Measurements from ENCODE around the gene GRPEL1.

GRPEL1 gene

DNA sequence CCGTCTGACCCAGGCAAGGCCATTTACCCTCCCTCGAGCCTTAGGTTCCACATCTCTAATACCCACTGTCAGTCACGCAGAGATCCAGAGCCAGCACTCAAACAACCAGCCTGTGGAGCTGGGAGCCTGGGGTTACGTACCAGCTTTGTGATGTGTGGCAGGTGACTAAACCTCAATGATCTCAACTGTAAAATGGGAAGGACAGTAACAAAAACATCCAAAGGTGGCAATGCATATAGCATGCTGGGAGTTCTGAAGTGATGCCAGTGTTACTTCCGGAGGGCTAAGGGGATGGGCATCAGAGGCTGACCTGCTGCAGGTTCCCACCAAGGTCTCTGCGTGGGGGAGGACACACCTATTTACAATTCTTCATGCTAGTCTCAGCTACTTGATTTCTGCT, 6.0 kb downstream of the GRPEL1 start:
- no peak for DNase-seq

DNA sequence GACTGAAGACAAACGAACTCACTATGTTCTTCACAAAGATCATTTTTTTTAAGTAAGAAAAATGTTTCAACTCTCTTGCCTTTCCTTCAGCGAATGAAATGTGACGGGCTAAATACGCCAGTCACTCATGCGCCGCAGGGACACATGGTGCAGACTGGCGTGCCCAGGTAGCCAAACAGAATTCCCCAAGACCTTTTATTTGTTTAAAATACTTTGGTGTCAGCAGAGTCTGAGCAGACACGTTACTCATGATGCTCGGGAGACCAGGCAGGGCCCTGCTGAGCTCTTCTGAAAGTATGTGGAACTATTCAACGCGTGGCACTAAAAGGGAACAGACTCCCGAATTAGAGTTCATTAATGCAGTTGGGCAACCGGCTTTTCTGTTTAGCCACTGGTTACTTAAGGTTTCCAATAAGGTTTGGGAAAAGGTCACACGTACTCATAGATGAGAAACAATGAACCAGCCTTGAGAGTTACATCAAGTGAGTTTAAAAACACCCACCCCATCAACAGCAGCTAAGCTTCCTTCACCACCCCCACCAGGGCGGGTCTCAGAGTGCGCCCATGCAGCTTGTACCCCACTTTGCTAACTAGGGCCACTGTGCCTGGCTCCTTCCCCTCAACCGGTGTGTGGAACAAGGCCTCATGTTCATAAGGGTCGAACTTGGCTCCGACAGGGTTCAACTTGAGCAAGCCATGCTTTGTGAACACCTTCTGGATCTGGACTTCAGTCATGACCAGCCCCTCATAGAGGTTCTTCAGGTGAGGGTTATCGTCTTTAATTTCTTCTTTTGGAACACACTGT, 7.3 kb downstream of the GRPEL1 start:
- no peak for DNase-seq

- no peak for DNase-seq
Observed at GRCh38 chr4:7059662-7060061, 8.2 kb downstream of the GRPEL1 start.

DNA sequence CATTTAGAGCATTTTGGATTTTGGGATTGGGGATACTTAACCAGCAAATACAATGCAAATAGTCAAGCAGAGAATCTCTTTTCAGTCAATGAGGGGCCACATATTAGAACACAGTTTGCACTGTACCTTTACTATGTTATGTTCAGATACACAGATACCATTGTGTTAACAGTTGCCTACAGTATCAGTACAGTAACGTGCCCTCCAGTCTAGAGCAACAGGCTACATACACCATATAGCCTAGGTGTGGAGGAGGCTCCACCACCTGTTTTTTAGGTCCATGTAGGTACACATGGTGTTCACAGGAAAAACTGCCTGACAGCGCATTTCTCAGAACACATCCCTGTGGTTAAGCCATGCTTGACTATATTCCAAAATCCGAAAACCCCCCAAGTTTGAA, 9.1 kb downstream of the GRPEL1 start:
- no peak for DNase-seq

GRCh38 chr4:7055990-7056325, 11.9 kb downstream of the GRPEL1 start:
- DNase-seq: no peak

GRCh38 chr4:7055111-7055989, 12.5 kb downstream of the GRPEL1 start:
- no peak for DNase-seq

DNA sequence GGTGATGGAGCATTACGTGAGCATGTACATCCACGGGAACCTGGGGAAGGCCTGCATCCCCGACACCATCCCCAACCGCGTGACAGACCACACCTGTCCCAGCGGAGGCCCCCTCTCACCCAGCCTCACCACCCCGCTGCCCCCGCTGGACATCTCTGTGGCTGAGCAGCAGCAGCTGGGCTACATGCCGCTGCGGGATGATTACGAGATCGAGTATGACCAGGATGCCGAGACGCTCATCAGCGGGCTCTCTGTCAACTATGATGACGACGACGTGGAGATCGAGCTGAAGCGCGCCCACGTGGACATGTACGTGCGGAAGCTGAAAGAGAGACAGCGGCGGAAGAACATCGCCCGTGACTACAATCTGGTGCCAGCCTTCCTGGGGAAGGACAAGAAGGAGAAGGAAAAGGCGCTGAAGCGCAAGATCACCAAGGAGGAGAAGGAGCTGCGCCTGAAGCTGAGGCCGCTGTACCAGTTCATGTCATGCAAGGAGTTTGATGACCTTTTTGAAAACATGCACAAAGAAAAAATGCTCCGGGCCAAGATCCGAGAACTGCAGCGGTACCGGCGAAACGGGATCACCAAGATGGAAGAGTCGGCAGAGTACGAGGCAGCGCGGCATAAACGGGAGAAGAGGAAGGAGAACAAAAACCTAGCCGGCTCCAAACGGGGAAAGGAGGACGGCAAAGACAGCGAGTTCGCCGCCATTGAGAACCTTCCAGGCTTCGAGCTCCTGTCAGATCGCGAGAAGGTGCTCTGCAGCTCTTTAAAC, 13.6 kb downstream of the GRPEL1 start:
- DNase-seq: no peak

GRCh38 chr4:7052923-7053715, 14.7 kb downstream of the GRPEL1 start:
- no peak for DNase-seq

DNA sequence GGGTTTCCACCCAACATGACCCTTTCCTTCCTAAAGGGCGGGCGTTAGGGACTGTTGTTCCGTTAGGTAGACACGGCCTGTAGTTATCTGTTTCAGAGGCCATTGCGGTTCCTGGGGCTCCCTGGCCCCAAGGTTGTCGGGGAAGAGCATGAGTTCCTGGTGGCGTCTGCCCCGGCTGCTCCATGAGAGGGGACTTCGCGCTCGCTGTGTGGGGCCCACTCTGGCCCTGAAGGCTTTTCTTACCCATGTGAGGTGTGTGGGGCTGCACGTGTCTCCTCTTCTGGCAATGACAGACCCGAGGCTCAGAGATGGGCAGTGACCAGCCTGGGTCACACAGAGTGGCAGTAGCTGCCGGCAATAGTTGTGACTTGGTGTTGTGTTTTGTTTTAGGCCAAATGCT, 15.6 kb downstream of the GRPEL1 start:
- no peak for DNase-seq

- DNase-seq: no peak
Observed at GRCh38 chr4:7051905-7052304, 16.0 kb downstream of the GRPEL1 start.

GRCh38 chr4:7051144-7051495, 16.7 kb downstream of the GRPEL1 start:
- DNase-seq: no peak

DNA sequence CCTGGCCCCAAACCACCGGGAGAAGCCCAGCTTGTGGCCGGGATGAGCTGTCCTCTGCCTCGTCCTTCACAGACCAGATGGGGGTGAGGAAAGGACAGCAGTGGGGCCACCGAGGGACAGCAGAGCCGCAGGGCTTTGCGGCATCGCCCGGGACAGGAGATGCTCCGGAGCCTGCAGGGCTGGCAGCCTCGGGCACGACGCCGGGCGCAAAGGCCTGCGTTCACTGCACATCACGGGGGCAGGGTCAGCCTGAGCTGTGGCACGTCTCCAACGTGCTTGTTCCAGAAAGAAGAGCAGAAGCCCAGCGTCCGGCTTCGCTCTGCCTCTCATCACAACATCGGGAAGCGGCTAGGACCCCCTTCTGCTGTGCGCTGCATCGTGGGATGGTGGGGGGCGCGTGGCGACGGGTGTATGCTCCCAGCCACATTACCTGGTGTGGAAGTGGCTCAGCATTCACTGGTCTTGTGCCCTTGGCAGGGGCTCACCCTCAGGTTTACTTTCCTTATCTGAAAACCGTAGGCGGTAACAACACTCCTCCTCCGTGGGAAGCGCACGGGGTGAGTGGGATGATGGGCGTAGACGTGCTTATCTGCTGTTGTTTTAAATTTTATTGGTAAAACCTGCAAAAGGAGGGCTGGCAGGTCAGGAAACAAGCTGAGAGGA, 17.3 kb downstream of the GRPEL1 start:
- no peak for DNase-seq

GRCh38 chr4:7049739-7050138, 18.1 kb downstream of the GRPEL1 start:
- DNase-seq: no peak

DNA sequence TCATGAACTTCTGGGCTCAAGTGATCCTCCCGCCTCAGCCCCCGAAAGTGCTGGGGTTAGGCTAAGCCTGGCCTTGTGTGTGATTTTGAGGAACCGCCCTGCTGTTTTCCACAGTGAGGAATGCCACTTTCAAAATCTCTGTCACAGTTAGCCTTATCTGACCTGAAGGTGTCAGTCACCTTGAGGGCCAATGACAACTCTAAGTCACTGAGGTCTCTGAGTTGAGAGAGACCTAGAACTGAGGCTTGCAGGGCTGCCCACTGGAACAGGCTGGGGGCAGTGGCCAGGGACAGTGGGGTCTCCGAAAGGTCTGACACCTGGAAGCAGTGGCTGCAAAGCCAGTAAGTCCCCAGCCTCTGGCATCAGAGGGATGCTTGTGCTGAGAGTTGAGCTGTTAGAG, 18.6 kb downstream of the GRPEL1 start:
- no peak for DNase-seq

DNA sequence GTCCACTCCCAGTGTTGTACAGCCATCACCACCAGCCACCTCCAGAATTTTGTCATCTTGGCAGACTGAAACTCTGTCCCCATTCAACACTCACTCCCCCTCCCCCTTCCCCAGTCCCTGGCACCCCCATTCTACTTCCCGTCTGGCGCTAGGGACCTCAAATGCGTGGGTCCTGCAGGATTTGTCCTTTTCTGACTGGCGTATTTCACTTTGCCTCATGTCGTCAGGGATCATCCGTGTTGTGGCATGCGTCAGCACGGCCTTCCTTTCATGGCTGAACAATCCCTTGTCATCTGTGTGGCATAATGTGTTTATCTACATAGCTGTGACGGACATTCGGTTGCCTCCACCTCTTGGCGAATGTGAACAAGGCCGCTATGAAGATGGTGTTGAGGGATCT, 19.2 kb downstream of the GRPEL1 start:
- no peak for DNase-seq

DNA sequence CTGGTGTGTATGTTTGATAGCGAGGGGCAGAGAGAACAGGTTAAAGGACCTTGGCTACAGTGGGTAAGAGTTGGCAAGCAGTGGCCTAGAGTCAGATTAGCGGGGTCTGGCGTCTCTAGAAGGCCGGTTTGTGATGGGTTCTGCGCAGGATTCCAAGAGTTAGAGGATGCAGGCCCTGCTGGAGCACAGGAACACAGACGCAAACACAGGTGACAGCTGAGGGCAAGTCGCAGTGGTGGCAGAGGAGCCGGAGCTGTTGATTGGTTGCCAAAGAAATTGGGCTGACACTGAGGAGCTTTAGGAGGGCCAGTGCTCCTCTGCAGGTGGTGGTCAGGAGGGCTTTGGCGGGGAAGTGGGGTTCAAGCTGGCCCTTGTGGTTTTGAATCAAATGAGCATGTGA, 20.9 kb downstream of the GRPEL1 start:
- DNase-seq: no peak

DNA sequence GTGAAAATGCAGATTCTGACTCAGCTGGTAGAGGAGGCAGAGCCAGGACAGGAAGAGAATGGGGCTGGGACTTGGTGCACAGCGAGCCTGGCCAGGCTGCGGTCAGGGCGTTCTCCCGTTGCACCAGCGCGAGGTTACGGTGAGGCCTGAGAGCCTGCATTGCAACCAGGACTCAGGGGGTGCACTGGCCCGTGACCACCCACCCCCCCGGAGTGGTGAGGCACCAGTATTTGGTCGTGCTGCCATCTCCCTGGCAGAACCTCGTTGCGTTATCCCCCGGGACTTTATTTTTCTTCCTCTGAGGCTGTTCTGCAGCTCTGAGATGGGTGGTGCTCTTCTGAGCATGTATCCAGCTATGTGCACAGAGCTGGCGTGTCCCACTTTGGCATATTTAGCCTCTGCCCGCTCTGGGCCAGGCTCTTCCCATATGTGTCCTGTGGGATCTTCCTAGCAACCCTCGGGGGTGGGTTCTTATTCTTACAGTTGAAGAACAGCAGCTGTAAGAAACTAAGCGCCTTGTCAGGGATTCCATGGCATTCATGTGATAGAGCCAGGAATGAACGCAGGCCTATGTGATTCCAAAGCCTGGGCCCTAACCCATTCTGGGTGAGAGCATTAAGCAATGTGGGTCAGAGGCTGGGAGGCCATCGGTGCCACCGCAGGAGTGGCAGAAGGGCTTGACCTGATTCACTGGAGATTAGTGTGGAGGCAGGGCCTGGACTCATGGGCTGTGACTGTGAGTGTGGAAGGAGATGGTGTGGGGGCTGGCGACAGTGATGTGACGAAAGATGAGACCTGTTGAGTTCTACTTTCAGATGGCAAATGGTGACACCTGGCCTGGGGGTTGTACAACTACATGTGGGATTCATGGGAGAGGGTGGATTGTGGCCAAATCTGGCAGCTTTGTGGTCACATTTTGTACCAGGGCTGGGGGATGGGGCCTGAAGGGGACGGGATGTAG, 21.6 kb downstream of the GRPEL1 start:
- DNase-seq: no peak

GRCh38 chr4:7045553-7045952, 22.3 kb downstream of the GRPEL1 start:
- no peak for DNase-seq

GRCh38 chr4:7044137-7044930, 23.5 kb downstream of the GRPEL1 start:
- DNase-seq: no peak
